ENCODE results near the gene SUV39H2. TPM values are rescaled to one million over a fixed set of nuclear protein-coding genes. Genes with fewer than 3 reads are reported as not detected.

SUV39H2 gene
- total RNA-seq, 3 donors from 2014 or later: 5.4 to 9.3 (median 7.3) TPM

Other genes with a start within 250 kb of the SUV39H2 start
- 10 to 100 TPM; 45.6 to 77.7 (median 76.9) TPM for gene FAM107B, start 104.0 kb upstream of the SUV39H2 start, total RNA-seq
- gene CDNF, start 40.8 kb upstream of the SUV39H2 start, total RNA-seq: 1 to 10 TPM in 2 of 3 donors, under 1 TPM in 1; 0.82 to 2.4 (median 2.2) TPM
- gene HSPA14, start 40.6 kb upstream of the SUV39H2 start, total RNA-seq: 10 to 100 TPM; 10.5 to 20.1 (median 13.3) TPM
- 10 to 100 TPM; 11.2 to 14.1 (median 14.0) TPM for gene MSANTD7, start 40.6 kb upstream of the SUV39H2 start, total RNA-seq
- 10 to 100 TPM; 10.2 to 15.6 (median 12.4) TPM for gene DCLRE1C, start 75.2 kb downstream of the SUV39H2 start, total RNA-seq
- gene MEIG1, start 80.5 kb downstream of the SUV39H2 start, total RNA-seq: not detected
- under 1 TPM in 1 of 3 donors, not detected in 2; 0.16 TPM for gene OLAH, start 165.1 kb downstream of the SUV39H2 start, total RNA-seq
- gene ACBD7, start 209.9 kb downstream of the SUV39H2 start, total RNA-seq: under 1 TPM in 2 of 3 donors, not detected in 1; 0.22 to 0.75 TPM
- gene RPP38, start 218.5 kb downstream of the SUV39H2 start, total RNA-seq: 10 to 100 TPM; 15.8 to 17.9 (median 17.7) TPM

All from mucosa of descending colon (tissue), 3 donors.